Gastrocnemius medialis (tissue), 4 donors: Measurements from ENCODE around the gene CSTF2T.

Experiments
- CTCF ChIP-seq, 5 experiments: fragments of 450-650 bp in 3 of 5; fragments of 200-600 bp in 2 of 5; sonication (generic) in 2 of 5; IDR thresholded peaks in 4 of 5; conservative IDR thresholded peaks in 1 of 5; 1 replicate in 4 of 5; 2 replicates in 1 of 5; pipeline ENCODE4 v1.5.1; 2016 to 2019; ENCODE audit warnings: antibody characterized with exemption in 5 of 5, mild to moderate bottlenecking in 3 of 5, moderate library complexity in 3 of 5
- POLR2A ChIP-seq, 2 donors: fragments of 450-650 bp; IDR thresholded peaks; one replicate each; pipeline ENCODE4 v1.6.1; 2017; ENCODE audit warnings: antibody characterized with exemption in 2 of 2, mild to moderate bottlenecking in 2 of 2, moderate library complexity in 2 of 2

GRCh38 chr10:51716981-51717380 is 17.6 kb upstream of the CSTF2T start:
- TF ChIP-seq CTCF (IDR thresholded peaks at IDR 0.05 in 4 of 5, conservative IDR thresholded peaks at IDR 0.05 in 1 of 5) (no peak), POLR2A (IDR thresholded peaks at IDR 0.05) (no peak)
